ENCODE measurements around the gene CCDC184.
"Not testable (repeated sequence)": the region's sequence is repeated elsewhere in the genome, so short reads cannot be mapped to it uniquely, and the experiment has no call there.

The CCDC184 gene

GRCh38 chr12:48203192-48203591, 19.7 kb downstream of the CCDC184 start, which contains the start of gene OR10AD1:
OR10AD1 (minus strand) TSS chr12:48203292; CDS start chr12:48203292, 0 bp downstream.
- DNase-seq (ENCODE audit: low spot score) = no peak

- not testable (repeated sequence) for DNase-seq (ENCODE audit: low spot score)
These were observed 26.1 kb downstream of the CCDC184 start for GRCh38 chr12:48209495-48209894.

GRCh38 chr12:48216785-48217184, 33.3 kb downstream of the CCDC184 start:
- DNase-seq (ENCODE audit: low spot score) = no peak

- no peak for DNase-seq (ENCODE audit: low spot score)
These were observed 36.2 kb downstream of the CCDC184 start for GRCh38 chr12:48219631-48220030.

- DNase-seq (ENCODE audit: low spot score) = no peak
These were observed 37.3 kb downstream of the CCDC184 start for GRCh38 chr12:48220701-48221100.

- no peak for DNase-seq (ENCODE audit: low spot score)
These were observed 38.2 kb downstream of the CCDC184 start for GRCh38 chr12:48221645-48222044.

GRCh38 chr12:48224533-48224932, 41.1 kb downstream of the CCDC184 start:
- DNase-seq (ENCODE audit: low spot score) = not testable (repeated sequence)

- DNase-seq (ENCODE audit: low spot score) = not testable (repeated sequence)
These were observed 47.9 kb downstream of the CCDC184 start for GRCh38 chr12:48231169-48231958.
